Dermis lymphatic vessel endothelial cell (primary cell): ENCODE data around the gene KIF3C. TPM values are rescaled to one million over a fixed set of nuclear protein-coding genes. Genes with fewer than 3 reads are reported as not detected.

Source experiments
- total RNA-seq: library from RNA; depleted of rRNA; stranded (reverse); fragments of >200 nt; gene quantifications from 2 replicates; pipeline ENCODE4 v1.2.1, GENCODE V29; 2014

Gene KIF3C
- 13.0 and 20.2 TPM in 2 replicates for total RNA-seq

GRCh38 chr2:25982273-25982967 is at the start of gene KIF3C:
TSS of gene KIF3C (minus strand) at chr2:25982497. CDS start at chr2:25981917, 580 bp downstream.

GRCh38 chr2:25878361-25879132 is 103.8 kb downstream of the KIF3C start, which contains the start of gene ASXL2:
TSS of gene ASXL2 (minus strand) at chr2:25878487. CDS start at chr2:25878222, 265 bp downstream.

Other genes with a start within 250 kb of the KIF3C start
- gene ASXL2, start 104.0 kb downstream of the KIF3C start, total RNA-seq, result 5.0 and 6.7 TPM in 2 replicates
- gene RAB10, start 51.6 kb upstream of the KIF3C start, total RNA-seq, result 47.7 and 79.1 TPM in 2 replicates
- 0.17 and 0.22 TPM in 2 replicates for gene GAREM2, start 190.6 kb upstream of the KIF3C start, total RNA-seq